Vagina (tissue), 2 donors: ENCODE results near the gene MAN1C1.

Experiments used
- CTCF ChIP-seq, 3 experiments: fragments of 450-650 bp in 2 of 3; fragments of 200-600 bp in 1 of 3; sonication (generic) in 1 of 3; IDR thresholded peaks; one replicate each; pipeline ENCODE4 v1.5.1; 2017 to 2019; ENCODE audit warnings: antibody characterized with exemption in 3 of 3, mild to moderate bottlenecking in 2 of 3, moderate library complexity in 2 of 3
- POLR2A ChIP-seq, 2 donors: fragments of 450-650 bp; IDR thresholded peaks; one replicate each; pipeline ENCODE4 v1.6.1; 2017; ENCODE audit warnings: antibody characterized with exemption in 2 of 2, mild to moderate bottlenecking in 2 of 2, moderate library complexity in 2 of 2

DNA sequence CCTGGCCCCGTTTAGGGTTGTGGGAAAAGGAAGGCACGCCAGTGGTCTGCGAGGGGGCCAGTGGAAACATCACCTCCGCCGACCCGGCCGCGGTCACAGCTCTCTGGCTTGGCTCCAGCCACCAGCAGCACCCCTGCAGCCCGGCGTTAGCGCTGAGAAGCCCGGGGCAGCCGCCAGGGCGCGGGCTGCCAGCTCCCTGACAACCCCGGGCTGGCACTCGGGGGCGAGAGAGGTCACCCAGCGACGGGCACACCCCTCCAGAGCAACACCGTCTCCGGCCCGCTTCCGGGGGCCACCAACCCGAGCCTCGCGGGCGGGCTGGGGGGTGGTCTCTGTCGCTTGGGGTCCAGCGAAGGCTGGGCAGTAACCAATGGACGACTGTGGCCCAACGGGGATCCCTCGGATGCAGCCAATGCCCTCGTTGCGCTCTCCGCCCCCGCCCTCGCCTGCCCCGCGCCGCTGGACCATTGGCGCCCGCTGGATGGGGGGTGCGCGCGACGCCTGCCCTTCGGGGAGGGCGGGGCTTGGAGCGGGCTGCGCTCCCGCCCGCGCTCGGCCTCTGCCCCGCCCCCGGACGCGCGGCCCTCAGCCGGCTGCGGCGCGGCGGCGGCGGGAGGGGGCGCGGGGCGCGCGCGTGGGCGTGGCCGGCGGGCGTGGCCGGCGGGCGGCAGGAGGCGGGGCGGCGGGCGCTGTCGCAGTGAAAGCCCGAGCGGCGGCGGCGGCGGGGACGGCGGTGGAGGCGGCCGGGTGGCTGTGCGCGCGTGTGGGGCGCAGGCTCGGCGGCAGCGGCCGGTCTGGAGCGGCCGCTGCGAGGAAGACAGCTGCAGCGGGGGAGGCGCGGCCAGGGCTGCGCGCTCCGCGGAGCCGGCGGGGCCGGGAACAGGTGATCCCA lies at the start of gene MAN1C1:
- TF ChIP-seq CTCF (IDR thresholded peaks at IDR 0.05) (peak in 1 of 3 experiments; percentile 31), POLR2A (IDR thresholded peaks at IDR 0.05) (peak in 1 of 2 donors; percentile 71)
